GM19324 (cell line): ENCODE measurements around the gene LPCAT3.

ENCODE experiments used
- ATAC-seq: cut with Tn5 transposase; IDR thresholded peaks from one replicate; pipeline ENCODE4 v1.9.1; 2021; ENCODE audit warnings: mild to moderate bottlenecking, moderate library complexity; ENCODE audit not compliant: unreplicated experiment, low FRiP score

LPCAT3 gene

GRCh38 chr12:6965714-6966113 lies 52.6 kb downstream of the LPCAT3 start:
- ATAC-seq = no peak

DNA sequence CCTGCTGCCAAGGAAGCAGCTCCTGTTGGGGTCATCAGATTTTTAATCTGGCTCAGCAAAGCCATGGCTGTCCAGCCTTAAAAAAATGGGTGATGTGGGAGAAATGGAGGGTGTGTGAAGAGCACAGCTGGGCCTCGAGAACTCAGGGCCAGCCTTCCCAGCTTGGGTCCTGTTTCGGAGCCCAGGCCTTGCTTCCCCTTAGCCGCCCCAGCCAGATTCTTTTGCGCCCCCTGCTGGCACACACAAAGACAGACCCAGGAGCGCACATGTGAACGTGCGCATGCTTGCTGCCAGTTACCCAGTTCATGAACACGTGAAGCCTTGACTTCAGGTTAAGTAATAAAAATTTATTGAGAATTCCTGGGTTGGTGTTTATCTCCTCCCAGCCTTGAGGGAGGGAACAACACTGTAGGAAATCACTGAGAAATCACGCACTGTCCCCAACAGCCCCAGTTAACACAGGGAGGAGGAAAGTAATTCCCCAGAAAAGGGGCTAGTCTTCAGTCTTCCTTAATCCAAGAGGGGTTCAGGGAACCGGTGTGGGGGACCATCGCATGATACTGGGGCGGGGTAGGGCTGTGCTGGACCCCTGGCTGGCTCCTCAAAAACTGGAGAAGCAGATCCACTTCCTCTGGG lies 53.1 kb downstream of the LPCAT3 start:
- ATAC-seq = no peak

- ATAC-seq = no peak
Measured at GRCh38 chr12:6964605-6965025, 53.7 kb downstream of the LPCAT3 start.

- ATAC-seq = no peak
Measured at GRCh38 chr12:6963791-6964413, 54.4 kb downstream of the LPCAT3 start.

DNA sequence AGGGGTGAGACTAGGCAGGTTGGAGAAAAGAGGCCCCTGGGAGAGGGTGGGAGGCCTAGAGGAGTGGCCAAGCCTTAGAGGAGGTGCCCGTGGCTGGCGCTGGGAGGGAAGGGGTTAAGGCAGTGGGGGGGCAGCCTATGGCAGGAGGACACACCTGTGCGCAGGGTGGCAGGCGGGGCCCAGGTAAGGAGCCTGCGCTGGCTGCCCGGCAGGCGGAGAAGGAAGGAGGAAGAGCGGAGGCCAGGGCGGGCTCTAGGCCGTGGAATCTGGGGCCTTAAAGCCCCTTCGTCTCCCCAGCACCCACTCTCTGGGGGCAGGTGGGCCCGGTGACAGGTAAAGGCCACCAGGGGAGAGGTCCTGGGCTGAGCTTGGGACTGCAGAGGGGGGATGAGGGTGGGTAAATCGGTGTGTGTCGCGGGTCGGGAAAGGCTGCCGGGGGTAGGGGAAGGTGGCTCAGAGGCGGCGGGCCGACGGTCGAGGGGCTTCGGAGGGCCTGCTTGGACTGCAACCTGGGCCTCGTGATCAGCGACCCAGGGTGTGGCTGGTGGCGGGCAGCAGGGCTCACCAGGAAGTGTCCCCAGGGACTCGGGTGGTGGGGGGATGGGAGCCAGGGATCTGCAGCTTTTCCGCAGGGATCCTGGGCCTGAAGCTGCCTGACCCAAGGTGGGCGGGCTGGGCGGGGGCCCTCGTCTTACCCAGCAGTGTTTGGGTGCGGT lies 55.1 kb downstream of the LPCAT3 start:
- no peak for ATAC-seq

- no peak for ATAC-seq
Measured at GRCh38 chr12:6962285-6963015, 55.8 kb downstream of the LPCAT3 start.

DNA sequence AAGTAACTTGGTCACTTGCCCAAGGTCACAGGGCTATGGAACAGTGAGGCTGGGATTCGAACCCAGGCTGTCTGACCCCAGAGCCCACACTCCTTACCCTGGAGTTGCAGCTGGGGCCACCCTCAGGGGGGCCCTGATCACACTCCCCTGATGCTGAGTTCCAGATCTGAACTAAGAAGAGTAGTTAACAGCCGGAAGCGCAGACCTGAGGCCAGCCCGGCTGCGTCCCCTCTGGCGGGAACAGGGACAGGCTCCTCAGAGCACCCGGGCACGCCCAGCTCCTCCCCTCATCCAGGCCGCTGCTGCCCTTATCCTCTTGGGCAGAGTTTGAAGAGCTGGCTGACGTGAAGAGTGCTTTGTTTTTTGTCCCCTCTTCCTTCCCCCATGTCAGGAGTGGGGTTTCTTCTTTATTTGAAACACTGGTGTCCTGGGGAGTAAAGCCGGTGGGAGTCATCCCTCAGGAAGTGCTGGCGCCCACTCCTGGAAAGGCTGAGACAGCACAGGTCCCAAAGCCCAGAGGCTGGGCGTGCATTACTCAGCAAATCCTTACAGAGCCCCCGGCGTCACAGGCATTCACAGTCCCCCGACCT lies 56.5 kb downstream of the LPCAT3 start:
- ATAC-seq = no peak

GRCh38 chr12:6961278-6961694 lies 57.0 kb downstream of the LPCAT3 start:
- ATAC-seq = no peak

DNA sequence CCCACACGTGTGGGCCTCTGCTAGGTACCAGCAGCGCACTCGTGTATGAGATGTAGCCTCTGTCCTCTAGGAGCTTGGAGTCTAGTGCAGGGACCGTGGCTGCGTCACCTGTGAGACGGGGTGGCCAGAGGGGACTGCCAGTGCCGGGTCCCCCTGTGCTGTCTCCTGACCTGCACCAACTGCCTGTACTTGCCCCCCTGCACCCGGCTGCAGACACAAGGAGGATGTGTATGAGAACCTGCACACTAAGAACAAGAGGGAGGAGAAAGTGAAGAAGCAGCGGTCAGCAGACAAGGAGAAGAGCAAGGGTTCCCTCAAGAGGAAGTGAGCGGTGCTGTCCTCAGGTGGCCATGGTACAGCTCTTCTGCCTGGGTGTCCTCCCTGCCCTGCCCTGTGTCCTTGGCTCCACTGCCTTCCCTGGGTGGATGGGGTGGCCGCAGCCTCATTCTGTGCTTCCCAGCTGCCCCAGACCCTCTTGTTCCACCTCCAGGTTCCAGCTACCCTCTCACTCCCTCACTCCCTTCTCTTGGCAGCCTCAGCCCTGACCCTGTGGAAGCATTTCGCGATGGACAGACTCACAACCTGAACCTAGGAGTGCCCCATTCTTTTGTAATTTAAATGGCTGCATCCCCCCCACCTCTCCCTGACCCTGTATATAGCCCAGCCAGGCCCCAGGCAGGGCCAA lies 57.5 kb downstream of the LPCAT3 start:
- ATAC-seq = no peak

- no peak for ATAC-seq
Measured at GRCh38 chr12:6959805-6960592, 58.3 kb downstream of the LPCAT3 start.

GRCh38 chr12:6959058-6959804 lies 59.0 kb downstream of the LPCAT3 start:
- peak; percentile 47 for ATAC-seq

DNA sequence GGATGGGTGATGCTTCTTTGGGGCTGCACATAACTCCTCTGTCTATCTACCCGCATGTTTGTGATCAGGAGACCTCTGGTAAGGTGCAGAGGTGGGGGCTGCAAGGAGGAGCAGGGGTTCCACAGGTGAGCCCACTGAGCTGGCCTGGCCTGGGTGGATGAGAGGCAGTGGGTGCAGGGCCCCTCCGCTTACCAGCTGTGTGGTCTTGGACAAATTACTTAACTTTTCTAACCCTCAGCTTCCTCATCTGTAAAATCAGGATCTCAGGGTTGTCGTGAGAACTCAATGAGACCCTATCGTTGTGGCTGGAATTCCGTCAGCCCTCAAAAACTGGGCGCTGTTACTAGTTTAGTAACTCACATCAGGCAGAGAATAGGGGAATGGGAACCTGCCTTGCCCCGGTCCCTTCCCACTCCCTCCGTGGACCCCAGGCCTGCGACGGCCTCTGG lies 59.6 kb downstream of the LPCAT3 start:
- no peak for ATAC-seq

DNA sequence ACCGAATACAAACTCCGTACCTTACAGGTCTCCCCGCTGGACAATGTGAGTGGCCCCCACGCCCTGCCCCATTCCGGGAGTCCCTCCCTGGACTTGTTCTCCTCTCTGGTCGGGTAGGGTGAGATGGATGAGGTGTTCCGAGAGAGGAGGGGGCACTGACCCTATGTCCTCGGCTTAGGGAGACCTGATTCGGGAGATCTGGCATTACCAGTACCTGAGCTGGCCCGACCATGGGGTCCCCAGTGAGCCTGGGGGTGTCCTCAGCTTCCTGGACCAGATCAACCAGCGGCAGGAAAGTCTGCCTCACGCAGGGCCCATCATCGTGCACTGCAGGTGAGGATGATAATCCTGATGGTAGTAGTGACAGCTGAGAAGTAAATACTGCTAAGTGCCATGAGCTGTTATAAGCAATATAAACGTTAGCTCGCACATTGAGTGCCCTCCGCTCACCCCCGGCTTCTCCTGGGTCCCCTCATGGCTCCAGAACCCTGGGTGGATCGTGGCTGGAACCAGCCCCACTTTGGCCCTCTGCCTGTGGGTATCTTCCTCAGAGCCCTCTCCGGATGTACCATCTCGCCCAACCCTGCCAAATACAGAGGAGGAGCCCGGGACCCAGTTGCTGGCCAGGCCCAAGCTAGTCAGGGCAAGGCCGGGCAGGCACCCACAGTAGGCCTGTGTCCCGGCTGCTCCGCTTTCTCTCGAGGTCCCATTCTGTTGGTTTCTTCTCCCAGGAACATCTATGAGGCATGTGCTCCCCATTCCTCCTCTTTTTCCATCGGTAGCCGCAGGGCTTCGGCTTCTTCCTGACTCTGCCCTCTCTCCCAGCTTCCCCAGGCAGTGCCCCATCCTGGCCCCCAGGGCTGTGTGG lies 60.3 kb downstream of the LPCAT3 start:
- ATAC-seq = no peak

DNA sequence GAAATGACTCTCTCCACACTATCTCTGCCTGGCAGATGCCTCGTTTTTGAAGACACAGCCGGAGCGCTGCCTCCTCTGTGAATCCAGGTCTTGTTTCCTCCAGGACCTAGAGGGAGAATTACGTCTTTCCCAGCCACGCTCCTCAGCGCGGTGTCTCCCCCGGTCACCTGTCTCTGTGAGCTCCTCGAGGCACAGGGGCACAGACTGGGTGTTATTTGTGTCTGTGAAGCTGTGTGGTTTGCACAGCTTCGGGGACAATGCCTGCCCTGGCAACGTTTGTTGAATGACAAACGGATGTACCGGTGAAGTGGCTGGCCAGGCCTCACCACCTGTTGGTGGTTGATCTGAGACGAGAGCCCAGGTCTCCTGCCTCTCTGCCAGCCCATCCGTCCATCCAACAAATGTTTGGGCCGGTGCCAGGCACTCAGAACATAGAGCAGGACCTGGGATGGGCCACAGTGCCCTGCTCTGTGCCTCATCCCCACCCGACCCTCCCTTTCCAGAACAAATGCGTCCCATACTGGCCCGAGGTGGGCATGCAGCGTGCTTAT lies 61.0 kb downstream of the LPCAT3 start:
- no peak for ATAC-seq

- no peak for ATAC-seq
Measured at GRCh38 chr12:6956021-6956727, 62.1 kb downstream of the LPCAT3 start.

GRCh38 chr12:6955108-6956020 lies 62.9 kb downstream of the LPCAT3 start:
- ATAC-seq = no peak
